Testis (tissue), 3 donors: Measurements from ENCODE around the gene TSSK3. TPM values are rescaled to one million over a fixed set of nuclear protein-coding genes. Genes with fewer than 3 reads are reported as not detected.
"Not testable (repeated sequence)": the region's sequence is repeated elsewhere in the genome, so short reads cannot be mapped to it uniquely, and the experiment has no call there.

ENCODE experiments used
- DNase-seq: peaks from one replicate; pipeline ENCODE4 v3.0.0-alpha.2; 2019
- H3K27ac ChIP-seq, 2 donors: fragments of 200-600 bp; sonication (generic); one replicate each; pipeline ENCODE4 v1.5.1; 2019
- H3K27me3 ChIP-seq: fragments of 200-600 bp; sonication (generic); one replicate; pipeline ENCODE4 v1.5.1; 2019
- H3K36me3 ChIP-seq: fragments of 200-600 bp; sonication (generic); one replicate; pipeline ENCODE4 v1.5.1; 2017; ENCODE audit warnings: low read depth; ENCODE audit errors: missing control alignments
- H3K4me1 ChIP-seq: fragments of 200-600 bp; sonication (generic); one replicate; pipeline ENCODE4 v1.5.1; 2019
- H3K4me3 ChIP-seq, 2 donors: fragments of 200-600 bp; sonication (generic); one replicate each; pipeline ENCODE4 v1.5.1; 2017 to 2019
- H3K9me3 ChIP-seq: fragments of 200-600 bp; sonication (generic); one replicate; pipeline ENCODE4 v1.5.1; 2017
- CTCF ChIP-seq, 3 experiments: fragments of 450-650 bp in 2 of 3; fragments of 200-600 bp in 1 of 3; sonication (generic) in 1 of 3; IDR thresholded peaks; one replicate each; pipeline ENCODE4 v1.5.1; 2016 to 2019; ENCODE audit warnings: antibody characterized with exemption in 3 of 3, mild to moderate bottlenecking in 2 of 3, moderate library complexity in 1 of 3
- POLR2A ChIP-seq: fragments of 450-650 bp; IDR thresholded peaks from one replicate; pipeline ENCODE4 v1.6.1; 2017; ENCODE audit warnings: antibody characterized with exemption, mild to moderate bottlenecking, moderate library complexity
- WGBS, 2 donors: methylation state at CpG; one replicate each; pipeline ENCODE4 v1.1.5; 2018; 5-methylcytosine and 5-hydroxymethylcytosine counted together
- intact Hi-C: fragments of 100-400 bp; cut with DNase I; formaldehyde crosslinking; loops from one replicate; pipeline ENCODE4 v1.15.1; 2023; ENCODE audit warnings: low total_unique reads
- polyA plus RNA-seq: library from polyadenylated mRNA; stranded (reverse); fragments of 350-450 nt; fragmentation: Illumina TruSeq; extraction: RNeasy Lipid Tissue Mini Kit (QIAGEN cat#74804); gene quantifications from one replicate; pipeline ENCODE4 v1.2.3, GENCODE V29; 2014; ENCODE audit warnings: low read depth, low replicate concordance; ENCODE audit not compliant: insufficient read depth
- total RNA-seq, 2 donors: library from RNA; depleted of rRNA; stranded (reverse); fragments of >200 nt; gene quantifications; one replicate each; pipeline ENCODE4 v1.2.3, GENCODE V29; 2016

The TSSK3 gene
- total and polyA plus RNA-seq, 3 donors from 2014 or later = 25.7 to 72.9 (median 55.6) TPM

- Histone ChIP-seq H3K27ac (peak within 1 kb of the TSS; percentile 91 to 93), H3K4me1 (peaks cover 26% of the 10 kb centered on the region), H3K27me3 (no peaks in the 10 kb centered on the region), H3K9me3 (no peaks in the 10 kb centered on the region), H3K4me3 (peak within 1 kb of the TSS; percentile 76 to 87), H3K36me3 (no peaks in the 10 kb centered on the region)
- TF ChIP-seq CTCF (IDR thresholded peaks at IDR 0.05) = no peak
- peak; percentile 71 for TF ChIP-seq POLR2A
- peak; percentile 99 for DNase-seq
- intact Hi-C loops = no loop called here
- WGBS, 2 donors = 0 to 1% methylated on average over 37 to 48 of the region's 48 CpGs
These were observed 32.0 kb downstream of the TSSK3 start, which contains the start of gene BSDC1 for GRCh38 chr1:32394141-32394889. BSDC1 (minus strand) TSS chr1:32394441; CDS start chr1:32394414, 27 bp downstream.

GRCh38 chr1:32394890-32395432 is 32.6 kb downstream of the TSSK3 start:
- 0% methylated on average over 14 of the region's 14 CpGs for WGBS, 2 donors
- no peak for DNase-seq
- TF ChIP-seq CTCF (IDR thresholded peaks at IDR 0.05) = no peak
- no peak for TF ChIP-seq POLR2A
- H3K36me3 ChIP-seq = no peaks in the 10 kb centered on the region
- H3K4me1 ChIP-seq = peaks cover 26% of the 10 kb centered on the region
- intact Hi-C loops = no loop called here
- H3K4me3 ChIP-seq = peak overlapping the region; percentile 76 to 87
- no peaks in the 10 kb centered on the region for H3K9me3 ChIP-seq
- H3K27me3 ChIP-seq = no peaks in the 10 kb centered on the region
- peak overlapping the region; percentile 91 to 93 for H3K27ac ChIP-seq

GRCh38 chr1:32396524-32396923 is 34.2 kb downstream of the TSSK3 start:
- H3K4me1 ChIP-seq = peaks cover 18% of the 10 kb centered on the region
- H3K4me3 ChIP-seq, intact Hi-C loops, H3K27me3 ChIP-seq, H3K27ac ChIP-seq, H3K36me3 ChIP-seq, H3K9me3 ChIP-seq, DNase-seq: not testable (repeated sequence)
- 89 to 90% methylated on average over 5 of the region's 5 CpGs for WGBS, 2 donors

GRCh38 chr1:32398401-32398800 is 36.1 kb downstream of the TSSK3 start:
- Histone ChIP-seq H3K27me3 (no peaks in the 10 kb centered on the region), H3K4me1 (peaks cover 2% of the 10 kb centered on the region), H3K36me3 (no peaks in the 10 kb centered on the region), H3K4me3 (no peak overlapping the region), H3K27ac (no peak overlapping the region), H3K9me3 (no peaks in the 10 kb centered on the region)
- WGBS, 2 donors = 62 to 67% methylated on average over 2 of the region's 2 CpGs
- no peak for DNase-seq
- intact Hi-C loops = no loop called here
- TF ChIP-seq CTCF (IDR thresholded peaks at IDR 0.05) (no peak), POLR2A (no peak)

- Histone ChIP-seq H3K27me3 (no peaks in the 10 kb centered on the region), H3K4me1 (no peaks in the 10 kb centered on the region), H3K36me3 (no peaks in the 10 kb centered on the region), H3K9me3 (no peaks in the 10 kb centered on the region), H3K4me3 (no peak overlapping the region), H3K27ac (no peak overlapping the region)
- DNase-seq = no peak
- TF ChIP-seq POLR2A (no peak), CTCF (IDR thresholded peaks at IDR 0.05) (no peak)
- WGBS, 2 donors = 81 to 85% methylated on average over 4 of the region's 4 CpGs
- intact Hi-C loops = no loop called here
These were observed 37.5 kb downstream of the TSSK3 start for GRCh38 chr1:32399843-32400242.
